Stimulated activated CD4-positive, alpha-beta T cell treated with anti-CD3 and anti-CD28 coated beads, Interleukin-1b, Interleukin-23, amount 100 ng/mL, for 4 hours (primary cell): ENCODE data around the gene EXOC6B.

Source experiments
- DNase-seq, 2 donors: peaks; one replicate each; pipeline ENCODE4 v3.0.0-alpha.2; 2020; ENCODE audit warnings: low read depth in 2 of 2

The EXOC6B gene

DNA sequence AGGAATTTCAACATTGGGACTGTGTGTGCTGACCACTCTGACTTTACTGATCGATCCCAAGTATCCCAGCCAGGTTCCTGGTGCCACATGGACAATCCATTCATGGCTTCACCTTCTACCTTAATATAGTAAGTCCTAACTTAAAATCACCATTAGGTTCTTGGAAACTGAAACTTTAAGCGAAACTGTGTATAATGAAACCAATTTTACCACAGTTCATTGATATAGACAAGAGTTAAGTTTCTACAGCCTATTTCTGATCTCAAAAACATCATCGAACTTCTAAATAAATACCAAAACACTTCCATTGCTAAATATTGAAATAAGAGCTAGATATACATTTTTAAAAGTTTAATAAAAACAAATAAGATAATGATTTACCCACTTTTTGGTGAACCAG, 4.4 kb upstream of the EXOC6B start:
- no peak for DNase-seq

DNA sequence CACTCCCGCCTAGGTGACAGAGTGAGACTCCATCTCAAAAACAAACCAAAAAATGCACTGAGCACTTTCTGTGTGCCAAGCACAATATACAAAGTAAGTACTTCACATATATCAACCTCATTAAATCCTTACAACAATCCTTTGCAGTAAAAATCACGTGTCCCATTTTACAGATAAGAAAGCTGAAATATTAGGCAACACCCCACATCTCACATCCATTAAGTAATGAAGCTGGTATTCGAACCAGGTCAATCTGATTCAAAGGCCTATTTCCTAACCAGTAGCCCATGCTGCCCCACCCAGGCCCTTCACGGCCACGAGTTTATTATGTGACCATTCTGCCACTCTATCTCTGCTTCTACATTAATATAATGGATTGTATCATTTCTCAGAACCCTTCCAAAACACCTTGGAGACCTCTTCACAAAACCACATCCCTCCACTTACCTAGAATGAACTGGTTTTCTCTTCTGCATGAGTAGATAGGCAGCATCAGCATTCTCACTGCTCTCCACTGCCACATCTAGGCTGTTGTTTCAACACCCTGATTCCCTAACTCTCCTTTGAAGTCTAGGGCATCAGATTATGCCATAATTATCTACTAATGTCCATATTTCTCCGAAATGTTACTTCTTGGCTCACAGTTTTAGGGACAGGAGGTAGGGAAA, 3.1 kb upstream of the EXOC6B start:
- DNase-seq: no peak

DNA sequence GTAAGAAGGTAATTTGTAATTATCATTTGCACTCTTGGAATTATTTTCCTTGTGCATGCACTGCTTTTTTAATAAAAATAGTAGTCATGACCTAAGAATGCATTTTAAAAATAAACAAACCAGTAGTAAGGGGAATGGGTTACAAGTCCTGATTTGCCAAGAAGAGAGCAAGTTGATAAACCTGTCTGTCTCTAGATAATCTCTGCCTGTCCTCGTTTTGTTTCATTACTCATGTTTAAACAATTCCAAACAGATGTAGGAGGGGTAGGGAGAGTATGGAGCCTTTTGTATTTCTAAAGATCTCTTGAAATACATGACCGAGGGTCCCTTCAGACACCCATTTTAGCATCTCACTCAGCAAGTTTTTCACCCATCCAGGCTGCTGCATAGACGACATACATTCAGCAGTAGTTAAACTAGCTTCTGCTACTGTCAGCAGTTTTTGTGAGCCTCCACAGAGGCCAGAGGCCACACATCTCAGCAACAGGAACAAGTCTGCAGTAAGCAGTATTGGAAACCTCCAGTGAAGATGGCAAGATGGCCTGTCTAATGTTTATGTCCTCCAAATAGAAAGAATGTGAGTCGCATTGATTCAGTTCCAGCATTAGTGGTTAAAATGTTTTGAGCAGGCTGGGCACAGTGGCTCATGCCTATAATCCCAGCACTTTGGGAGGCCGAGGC, 2.3 kb upstream of the EXOC6B start:
- no peak for DNase-seq

DNA sequence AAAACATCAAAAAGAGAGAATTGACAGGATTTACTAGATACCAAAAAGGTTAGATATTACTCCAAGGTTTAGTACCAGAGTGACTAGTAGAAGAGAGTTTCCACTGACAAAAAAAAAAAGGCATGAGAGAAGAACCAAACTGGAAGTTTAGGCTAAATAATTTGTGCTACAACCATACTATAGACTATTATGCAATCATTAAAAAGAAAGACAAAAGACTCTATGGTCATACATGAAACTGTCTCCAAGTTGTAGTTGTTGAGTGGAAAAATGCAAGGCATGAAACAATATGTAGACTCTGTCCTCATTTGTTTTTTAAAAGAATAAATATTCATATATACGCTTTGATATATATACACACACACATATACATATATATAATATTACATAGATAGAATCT, 1.7 kb upstream of the EXOC6B start:
- no peak for DNase-seq

DNA sequence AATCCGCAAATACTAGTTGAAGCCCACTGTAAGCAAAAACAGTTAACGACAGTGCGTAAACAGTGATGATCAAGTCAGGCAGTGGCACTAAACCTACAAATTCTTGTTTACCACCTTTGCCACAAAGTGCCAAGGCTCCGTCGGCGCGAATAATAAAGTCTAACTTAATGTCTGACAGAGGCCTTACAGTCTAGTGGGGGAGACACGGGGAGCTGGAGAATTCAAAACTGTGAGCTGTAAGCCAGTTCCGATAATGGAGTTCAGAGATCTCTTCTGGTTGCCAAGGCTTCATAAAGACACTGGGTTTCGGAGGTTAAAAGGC, 284 bp upstream of the EXOC6B start:
- no peak for DNase-seq

DNA sequence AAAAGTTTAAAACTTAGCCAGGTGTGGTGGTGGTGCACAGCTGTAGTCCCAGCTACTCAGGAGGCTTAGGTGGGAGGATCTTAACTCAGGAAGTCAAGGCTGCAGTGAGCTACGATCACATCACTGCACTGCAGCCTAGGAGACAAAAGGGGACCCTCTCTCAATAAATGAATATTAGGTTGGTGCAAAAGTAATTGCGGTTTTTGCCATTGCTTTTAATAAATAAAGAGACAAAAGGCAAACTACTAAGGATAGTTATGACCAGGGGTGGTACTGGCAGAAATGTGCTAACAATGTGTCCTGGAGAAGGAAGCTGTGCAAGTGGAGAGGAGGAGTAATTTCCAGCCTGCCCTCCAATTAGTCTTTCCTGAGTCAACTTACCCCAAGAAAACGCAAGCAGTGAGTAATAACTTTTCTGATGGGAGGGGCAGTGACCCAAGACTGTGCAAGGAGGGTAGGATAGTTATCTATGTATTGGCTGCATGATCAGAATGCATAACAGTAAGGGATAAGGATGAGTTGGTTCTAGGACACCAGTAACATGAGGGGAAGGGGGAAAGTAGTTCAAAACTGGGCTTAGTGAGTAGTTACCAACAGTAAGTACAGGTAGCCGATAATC, 1.5 kb downstream of the EXOC6B start:
- no peak for DNase-seq

DNA sequence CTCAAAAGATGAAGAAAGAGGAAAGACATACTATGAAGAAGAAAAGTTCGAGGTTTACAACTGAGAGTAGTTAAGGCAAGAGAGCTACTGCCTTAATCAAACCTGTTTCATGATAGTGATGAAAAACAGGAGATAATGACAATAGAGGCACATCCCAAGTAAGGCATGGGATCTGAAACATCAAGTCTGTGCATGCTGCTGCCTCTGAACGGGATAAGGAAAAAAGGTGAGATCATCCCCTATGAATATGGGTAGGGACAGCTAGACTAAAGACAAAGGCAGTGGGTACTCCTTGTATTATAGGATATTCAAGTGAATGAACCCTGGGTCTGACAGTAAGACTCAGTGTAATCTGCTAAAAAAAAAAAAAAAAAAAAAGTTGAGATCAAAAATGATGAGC, 3.0 kb downstream of the EXOC6B start:
- no peak for DNase-seq

DNA sequence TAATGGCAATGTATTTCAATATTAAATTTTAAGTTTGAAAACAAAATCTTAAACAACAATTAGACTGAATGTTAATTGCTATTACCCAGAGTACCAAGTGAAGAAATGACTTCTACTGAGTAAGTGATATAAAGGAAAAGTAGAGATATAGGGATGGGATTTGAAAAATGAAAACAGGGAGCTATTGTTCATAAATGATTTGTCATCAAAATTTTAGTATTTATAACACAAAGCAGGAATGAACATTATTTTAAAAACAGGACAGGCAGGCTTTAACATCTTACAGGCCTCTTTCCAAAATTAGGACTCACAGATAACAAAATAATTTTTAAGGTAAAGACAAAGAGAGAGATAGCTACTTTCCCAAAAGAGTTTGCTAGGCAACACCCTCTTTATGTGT, 3.9 kb downstream of the EXOC6B start:
- DNase-seq: no peak

DNA sequence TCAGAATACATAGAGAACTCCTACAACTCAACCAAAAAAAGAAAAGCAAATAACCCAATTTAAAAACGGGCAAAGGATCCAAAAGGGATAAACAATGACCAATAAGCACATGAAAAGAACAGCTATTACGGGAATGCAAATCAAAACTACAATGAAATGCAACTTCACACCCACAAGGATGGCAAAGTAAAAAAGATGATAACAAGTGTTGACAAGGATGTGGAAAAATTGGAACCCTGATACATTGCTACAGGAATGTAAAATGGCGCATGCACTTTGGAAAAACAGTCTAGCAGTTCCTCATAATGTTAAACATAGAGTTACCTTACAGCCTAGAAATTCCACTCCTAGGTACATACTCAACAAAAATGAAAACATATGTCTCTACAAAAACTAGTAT, 4.7 kb downstream of the EXOC6B start:
- DNase-seq: no peak

DNA sequence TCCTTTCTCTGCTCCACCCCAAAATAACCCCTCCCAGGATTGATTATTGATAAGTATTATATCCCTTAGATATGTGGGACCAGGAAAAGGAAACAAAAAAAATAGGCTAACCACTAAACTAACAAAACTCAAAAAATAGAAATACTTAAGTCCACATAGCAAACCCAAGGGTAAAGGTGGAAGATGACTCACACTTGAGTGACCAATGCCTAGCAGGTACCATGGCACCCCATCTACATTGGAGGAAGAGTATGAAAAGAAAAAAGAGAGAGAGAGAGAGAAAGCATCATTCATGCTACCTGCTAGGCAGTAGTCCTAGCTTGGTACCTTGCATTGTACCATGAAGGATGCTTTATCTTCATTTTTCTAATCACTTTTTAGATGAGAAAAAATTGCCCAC, 6.3 kb downstream of the EXOC6B start:
- DNase-seq: no peak

DNA sequence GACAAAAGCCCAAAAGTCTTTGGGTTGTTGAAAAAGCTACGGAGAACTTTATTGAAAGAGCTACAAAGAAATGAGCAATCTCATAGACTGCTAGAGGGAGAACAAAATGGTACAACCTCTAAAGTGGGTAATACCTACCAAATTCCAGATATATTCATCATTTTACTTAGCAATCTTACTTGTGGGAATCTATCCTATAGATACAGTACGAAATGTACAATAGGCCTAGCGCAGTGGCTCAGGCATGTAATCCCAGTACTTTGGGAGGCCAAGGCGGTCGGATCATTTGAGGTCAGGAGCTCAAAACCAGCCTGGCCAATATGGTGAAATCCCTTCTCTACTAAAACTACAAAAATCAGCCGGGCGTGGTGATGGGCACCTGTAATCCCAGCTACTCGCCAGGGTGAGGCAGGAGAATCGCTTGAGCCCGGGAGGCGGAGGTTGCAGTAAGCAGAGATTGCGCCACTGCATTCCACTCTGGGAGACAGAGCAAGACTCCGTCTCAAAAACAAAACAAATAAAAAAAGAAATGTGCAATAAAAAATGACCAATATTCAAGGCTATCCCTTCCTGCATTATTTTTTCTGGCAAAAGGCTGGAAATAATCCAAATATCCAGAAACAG, 10.1 kb downstream of the EXOC6B start:
- DNase-seq: no peak

DNA sequence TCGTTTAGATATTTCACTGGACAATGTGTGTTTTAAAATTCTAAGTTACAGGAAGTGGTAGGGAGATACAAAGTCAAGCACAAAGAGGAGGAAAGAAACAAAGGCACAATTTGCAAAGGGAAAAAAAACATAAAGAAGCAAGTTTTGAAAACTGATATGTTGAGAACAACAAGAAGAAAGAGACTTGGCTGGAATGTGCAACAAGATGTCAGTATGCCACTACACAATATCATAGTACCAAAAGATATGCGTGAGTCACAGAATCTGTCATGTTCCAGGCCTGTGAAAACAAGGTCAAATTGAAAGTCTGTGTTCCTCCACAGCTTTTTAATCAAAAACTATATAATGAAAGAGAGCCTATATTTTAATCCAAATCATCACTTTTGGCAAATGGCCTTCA, 12.0 kb downstream of the EXOC6B start:
- no peak for DNase-seq

DNA sequence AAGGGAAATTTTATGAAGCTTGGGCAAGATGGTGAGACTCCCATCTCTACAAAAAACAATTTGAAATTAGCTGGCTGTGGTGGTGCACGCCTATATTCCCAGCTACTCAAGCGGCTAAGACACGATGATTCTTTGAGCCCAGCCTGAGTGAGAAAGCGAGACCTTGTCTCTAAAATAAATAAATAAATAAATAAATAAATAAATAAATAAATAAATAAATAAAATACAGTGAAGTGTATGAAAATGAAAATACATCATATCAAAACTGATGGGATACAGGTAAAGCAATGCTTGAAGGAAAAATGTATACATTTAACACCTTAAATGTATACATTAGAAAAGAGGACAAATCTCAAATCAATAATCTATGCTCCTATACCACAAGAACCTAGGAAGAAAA, 15.7 kb downstream of the EXOC6B start:
- DNase-seq: no peak

DNA sequence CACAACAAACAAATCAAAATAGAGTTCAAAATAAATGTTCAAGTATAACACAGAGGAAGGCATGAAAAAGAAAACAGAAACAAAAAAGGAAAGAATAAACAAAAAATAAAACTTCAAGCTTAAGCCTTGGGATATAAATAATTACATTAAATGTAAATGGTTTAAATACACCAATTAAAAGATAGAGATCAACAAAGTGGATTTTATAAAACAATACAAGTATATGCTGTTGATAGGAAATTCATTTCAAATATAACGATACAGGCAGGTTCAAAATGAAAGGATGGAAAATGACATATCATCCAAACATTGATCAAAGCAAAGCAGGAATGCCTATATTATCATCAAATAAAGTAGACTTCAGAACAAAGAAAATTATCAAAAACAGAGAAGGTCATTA, 16.7 kb downstream of the EXOC6B start:
- no peak for DNase-seq

DNA sequence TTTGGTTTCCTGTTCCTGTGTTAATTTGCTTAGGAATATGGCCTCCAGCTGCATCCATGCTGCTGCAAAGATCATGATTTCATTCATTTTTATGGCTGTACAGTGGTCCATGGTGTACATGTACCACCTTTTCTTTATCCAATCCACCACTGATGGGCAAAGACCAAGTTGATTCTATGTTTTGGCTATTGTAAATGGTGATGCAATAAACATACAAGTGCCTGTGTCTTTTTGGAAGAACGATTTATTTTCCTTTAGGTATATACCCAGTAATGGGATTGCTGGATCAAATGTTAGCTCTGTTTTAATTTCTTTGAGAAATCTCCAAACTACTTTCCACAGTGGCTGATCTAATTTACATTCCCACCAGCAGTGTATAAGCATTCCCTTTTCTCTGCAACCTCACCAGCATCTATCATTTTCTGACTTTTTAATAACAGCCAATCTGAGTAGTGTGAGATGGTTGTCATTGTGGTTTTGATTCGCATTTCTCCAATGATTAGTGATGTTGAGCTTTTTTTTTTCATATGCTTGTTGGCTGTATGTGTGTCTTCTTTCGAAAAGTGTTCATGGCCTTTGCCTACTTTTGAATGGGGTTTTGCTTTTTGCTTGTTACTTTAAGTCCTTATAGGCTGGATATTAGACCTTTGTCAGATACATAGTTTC, 19.4 kb downstream of the EXOC6B start:
- no peak for DNase-seq

DNA sequence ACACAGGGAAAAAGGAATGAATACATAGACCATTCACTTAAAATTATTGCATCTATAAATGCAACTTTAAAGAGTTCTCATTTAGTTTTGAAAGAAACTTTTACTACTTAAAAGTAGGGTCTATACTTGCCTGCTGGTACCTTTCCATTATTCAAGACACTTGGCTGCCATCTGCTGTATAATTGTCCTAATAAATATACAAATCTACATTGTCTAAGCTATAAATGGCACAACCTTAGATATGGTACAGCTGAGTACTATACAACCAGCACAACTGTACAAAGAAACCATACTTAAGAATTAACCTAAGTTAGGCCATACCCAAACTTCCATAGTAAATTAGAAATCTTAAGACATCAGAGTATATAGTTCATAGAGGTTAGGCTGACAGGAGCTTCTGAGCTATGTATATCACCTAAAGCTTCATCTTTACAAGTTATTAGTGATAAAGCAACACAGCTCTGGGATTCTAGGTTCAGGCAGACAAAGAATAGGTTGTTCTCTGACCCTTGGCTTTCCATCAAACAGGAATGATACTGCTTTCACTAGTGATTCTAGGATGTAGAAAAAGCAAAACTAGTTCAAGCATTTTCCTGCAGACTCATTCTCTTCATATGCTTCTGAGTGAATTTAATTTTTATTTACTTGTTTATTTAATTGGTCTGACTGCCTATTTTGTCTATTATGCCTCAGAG, 22.1 kb downstream of the EXOC6B start:
- no peak for DNase-seq

DNA sequence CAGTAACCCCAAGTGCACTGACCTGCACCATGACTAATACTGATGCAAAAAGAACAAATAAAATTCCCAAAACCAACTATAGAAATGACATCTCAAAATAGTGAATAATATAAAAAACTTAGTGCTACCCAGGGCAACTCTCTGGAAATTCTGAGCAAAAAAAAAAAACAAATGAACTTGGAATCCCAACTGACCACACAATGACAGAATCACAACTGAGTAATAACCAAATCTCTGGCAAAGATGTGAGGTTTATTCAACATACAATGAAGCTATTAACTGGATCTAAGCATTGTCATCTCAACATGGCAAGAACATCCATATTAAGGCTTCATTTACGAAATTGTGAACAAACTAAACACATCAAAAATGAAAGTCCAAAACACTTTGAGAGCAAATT, 22.7 kb downstream of the EXOC6B start:
- DNase-seq: no peak

DNA sequence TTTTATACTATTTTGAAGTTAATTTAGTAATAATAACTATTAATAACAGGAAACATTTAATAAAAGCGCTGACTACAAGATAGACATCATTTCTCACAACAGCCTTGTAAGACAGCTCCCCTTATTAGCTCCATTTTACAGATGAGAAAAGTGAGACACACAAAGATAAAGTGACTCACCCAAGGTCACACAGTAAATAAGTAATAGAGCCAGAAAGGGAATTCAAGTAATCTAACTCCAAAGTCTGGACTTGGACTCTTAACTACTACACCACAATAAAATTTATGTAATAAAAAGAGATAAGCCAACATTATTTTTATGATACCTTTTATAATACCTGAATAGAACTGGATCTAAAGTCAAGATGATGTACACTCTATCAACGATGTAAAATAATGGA, 25.3 kb downstream of the EXOC6B start:
- DNase-seq: no peak

DNA sequence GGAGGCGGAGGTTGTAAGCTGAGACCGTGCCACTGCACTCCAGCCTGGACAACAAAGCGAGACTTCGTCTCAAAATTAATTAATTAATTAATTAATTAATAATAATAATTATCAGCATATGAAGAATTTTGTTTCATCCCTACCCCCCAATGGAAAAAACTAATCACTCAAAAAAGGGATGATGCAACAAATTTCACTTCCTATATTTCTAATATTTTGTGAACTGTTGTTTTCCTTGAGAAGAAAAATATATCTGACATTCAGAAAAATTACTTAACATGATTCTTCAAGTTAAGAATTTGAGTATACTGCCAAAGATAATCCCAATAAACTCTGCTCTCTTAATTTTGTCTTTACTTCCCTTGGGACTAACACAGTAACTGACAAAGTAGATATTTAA, 28.1 kb downstream of the EXOC6B start:
- DNase-seq: no peak

DNA sequence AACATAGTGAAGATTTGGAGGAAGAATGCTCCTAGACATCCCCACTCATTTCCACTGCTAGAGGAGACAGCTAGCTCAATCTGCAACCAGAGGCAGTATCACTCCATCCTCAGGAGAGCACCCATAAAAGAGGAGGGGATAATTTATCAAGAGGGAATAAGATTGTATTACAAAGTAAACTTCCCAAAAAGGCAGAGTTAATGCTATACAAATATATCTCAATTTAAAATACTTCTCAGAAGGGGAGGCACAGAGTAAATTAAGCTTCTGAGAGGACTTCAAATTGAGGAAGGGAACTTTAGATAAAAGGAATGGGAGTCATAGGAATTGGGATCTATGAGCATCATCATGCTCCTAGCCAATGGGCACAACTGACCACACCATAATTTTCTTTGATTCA, 29.1 kb downstream of the EXOC6B start:
- DNase-seq: no peak

DNA sequence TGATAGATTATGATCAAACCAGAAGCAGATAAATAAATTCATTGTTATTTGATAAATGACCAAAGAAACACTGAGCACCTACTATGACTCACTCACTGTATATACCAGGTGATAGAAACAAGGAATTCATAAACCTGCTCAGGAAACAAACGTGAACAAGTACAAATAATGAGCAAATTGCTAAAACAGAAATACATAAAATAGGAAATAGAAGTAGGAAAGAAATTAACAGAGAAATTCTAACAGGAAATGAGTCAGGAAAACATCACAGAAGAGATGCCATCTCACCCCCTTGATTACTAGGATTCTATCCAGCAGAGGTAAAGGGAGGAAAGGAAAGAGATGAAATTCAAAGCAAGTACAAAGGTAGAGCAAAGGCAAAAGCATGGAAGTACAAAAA, 31.3 kb downstream of the EXOC6B start:
- DNase-seq: no peak

DNA sequence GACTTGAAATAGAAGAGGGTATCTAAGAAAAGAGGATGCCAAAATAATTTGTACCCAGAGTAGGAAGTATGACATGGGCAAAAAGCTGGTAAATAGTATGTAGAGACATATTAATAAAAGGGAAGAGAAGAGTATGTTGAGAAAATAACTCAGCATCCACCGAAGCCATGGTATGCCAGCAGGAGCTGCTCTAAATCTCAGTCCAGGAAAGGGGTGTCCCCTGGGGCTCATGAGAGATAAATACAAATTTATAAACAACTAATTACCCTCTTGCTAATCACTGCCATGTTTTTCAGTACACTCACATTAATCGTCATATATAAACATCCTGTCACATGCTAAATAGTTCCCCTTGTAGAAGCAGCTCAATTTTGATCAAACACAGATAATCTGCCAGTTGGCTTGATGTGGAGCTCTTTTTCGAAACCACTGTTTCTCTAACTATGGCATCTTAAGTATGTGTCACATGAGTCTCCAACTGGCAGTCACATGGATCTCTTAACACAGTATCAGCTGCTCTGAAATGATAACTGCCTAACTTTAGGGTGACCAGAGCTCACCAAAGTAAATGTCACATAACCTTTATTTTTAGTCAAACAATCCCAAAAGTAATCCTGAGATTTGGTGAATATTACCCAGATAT, 31.9 kb downstream of the EXOC6B start:
- no peak for DNase-seq
